ENCODE data around the gene NELFA.
A peak's percentile ranks its signal among the peaks of the same experiment; 100 is the strongest.

The NELFA gene

GRCh38 chr4:1992468-1993168 is 16.2 kb downstream of the NELFA start:
- peaks cover 3% of the 10 kb centered on the region for H3K27me3 Mint-ChIP-seq (ENCODE audit: low read depth, poor library complexity)
- H3K36me3 Mint-ChIP-seq (ENCODE audit: low read depth): peaks cover 68% of the 10 kb centered on the region
- H3K27ac Mint-ChIP-seq: no peak overlapping the region
- DNase-seq: peak; percentile 38
- TF ChIP-seq CTCF (IDR thresholded peaks at IDR 0.05): no peak
- H3K9me3 Mint-ChIP-seq: peaks cover 27% of the 10 kb centered on the region
- H3K4me1 Mint-ChIP-seq: no peaks in the 10 kb centered on the region
- H3K4me3 Mint-ChIP-seq: no peak overlapping the region

GRCh38 chr4:1991596-1992434 is 17.0 kb downstream of the NELFA start:
- Mint-ChIP-seq H3K9me3 (peaks cover 19% of the 10 kb centered on the region), H3K27me3 (ENCODE audit: low read depth, poor library complexity) (peaks cover 3% of the 10 kb centered on the region), H3K27ac (peak overlapping the region; percentile 82), H3K36me3 (ENCODE audit: low read depth) (peaks cover 60% of the 10 kb centered on the region), H3K4me3 (no peak overlapping the region), H3K4me1 (no peaks in the 10 kb centered on the region)
- TF ChIP-seq CTCF (IDR thresholded peaks at IDR 0.05): no peak
- DNase-seq: no peak

GRCh38 chr4:1991087-1991486 is 17.7 kb downstream of the NELFA start:
- H3K9me3 Mint-ChIP-seq: peaks cover 12% of the 10 kb centered on the region
- H3K4me1 Mint-ChIP-seq: no peaks in the 10 kb centered on the region
- H3K36me3 Mint-ChIP-seq (ENCODE audit: low read depth): peaks cover 53% of the 10 kb centered on the region
- H3K27me3 Mint-ChIP-seq (ENCODE audit: low read depth, poor library complexity): peaks cover 3% of the 10 kb centered on the region
- no peak overlapping the region for H3K4me3 Mint-ChIP-seq
- no peak for TF ChIP-seq CTCF (IDR thresholded peaks at IDR 0.05)
- DNase-seq: no peak
- no peak overlapping the region for H3K27ac Mint-ChIP-seq

- peaks cover 3% of the 10 kb centered on the region for H3K27me3 Mint-ChIP-seq (ENCODE audit: low read depth, poor library complexity)
Observed at GRCh38 chr4:1990676-1991075, 18.1 kb downstream of the NELFA start.

GRCh38 chr4:1990348-1990645 is 18.5 kb downstream of the NELFA start:
- peaks cover 3% of the 10 kb centered on the region for H3K27me3 Mint-ChIP-seq (ENCODE audit: low read depth, poor library complexity)
- no peaks in the 10 kb centered on the region for H3K4me1 Mint-ChIP-seq
- no peak for DNase-seq
- no peak for TF ChIP-seq CTCF (IDR thresholded peaks at IDR 0.05)
- H3K4me3 Mint-ChIP-seq: no peak overlapping the region
- H3K9me3 Mint-ChIP-seq: peaks cover 4% of the 10 kb centered on the region
- H3K36me3 Mint-ChIP-seq (ENCODE audit: low read depth): peaks cover 45% of the 10 kb centered on the region
- H3K27ac Mint-ChIP-seq: peak overlapping the region; percentile 83

More at GRCh38 chr4:1990676-1991075, 18.1 kb downstream of the NELFA start:
- Mint-ChIP-seq H3K4me3 (no peak overlapping the region), H3K9me3 (peaks cover 8% of the 10 kb centered on the region), H3K27ac (no peak overlapping the region), H3K4me1 (no peaks in the 10 kb centered on the region), H3K36me3 (ENCODE audit: low read depth) (peaks cover 49% of the 10 kb centered on the region)
- no peak for TF ChIP-seq CTCF (IDR thresholded peaks at IDR 0.05)
- DNase-seq: no peak

Measured in nephron progenitor cell (in vitro differentiated cells).